Fibroblast of lung (primary cell): Measurements from ENCODE around the gene LRP1-AS. TPM values are rescaled to one million over a fixed set of nuclear protein-coding genes. Genes with fewer than 3 reads are reported as not detected.

ENCODE experiments used
- DNase-seq, 2 donors: peaks; one replicate each; pipeline versions ENCODE4 v3.0.0 to v3.0.0-alpha.2; 2010; ENCODE audit warnings: low read depth in 2 of 2
- H2AFZ ChIP-seq: 2 replicates; pipeline ENCODE4 v1.5.1; 2012; ENCODE audit warnings: low read length, control low read depth, inconsistent platforms
- H3K27ac ChIP-seq: 2 replicates; pipeline ENCODE4 v1.5.1; 2011; ENCODE audit warnings: low read length, control low read depth; ENCODE audit not compliant: insufficient read depth
- H3K27me3 ChIP-seq: 2 replicates; pipeline ENCODE4 v1.5.1; 2011; ENCODE audit warnings: mild to moderate bottlenecking, low read length; ENCODE audit not compliant: control insufficient read depth, insufficient read depth
- H3K36me3 ChIP-seq: 2 replicates; pipeline ENCODE4 v1.5.1; 2011; ENCODE audit warnings: low read length; ENCODE audit not compliant: control insufficient read depth, insufficient read depth
- H3K4me1 ChIP-seq: 2 replicates; pipeline ENCODE4 v1.5.1; 2011; ENCODE audit warnings: low read length; ENCODE audit not compliant: control insufficient read depth, insufficient read depth; ENCODE audit errors: extremely low read depth
- H3K4me2 ChIP-seq: 2 replicates; pipeline ENCODE4 v1.5.1; 2011; ENCODE audit warnings: low read length, control low read depth; ENCODE audit not compliant: insufficient read depth; ENCODE audit errors: extremely low read depth
- H3K4me3 ChIP-seq, 4 experiments: fragments of 200-600 bp in 1 of 4; sonication (generic) in 1 of 4; replicated peaks in 1 of 4; 2 replicates each; pipeline ENCODE4 v1.5.1; 2011 to 2016; ENCODE audit warnings: low read length in 4 of 4, low read depth in 3 of 4, mild to moderate bottlenecking in 3 of 4, control low read depth in 2 of 4, inconsistent platforms in 1 of 4, mixed read lengths in 1 of 4; ENCODE audit not compliant: insufficient read depth in 1 of 4; ENCODE audit errors: control extremely low read depth in 1 of 4
- H3K79me2 ChIP-seq: 2 replicates; pipeline ENCODE4 v1.5.1; 2012; ENCODE audit warnings: mild to moderate bottlenecking, low read length, inconsistent platforms; ENCODE audit not compliant: control insufficient read depth, insufficient read depth
- H3K9ac ChIP-seq: 2 replicates; pipeline ENCODE4 v1.5.1; 2011; ENCODE audit warnings: mild to moderate bottlenecking, low read length, control low read depth; ENCODE audit not compliant: insufficient read depth
- H3K9me3 ChIP-seq: 2 replicates; pipeline ENCODE4 v1.5.1; 2012; ENCODE audit warnings: low read depth, low read length; ENCODE audit not compliant: control insufficient read depth, insufficient read depth
- H4K20me1 ChIP-seq: 2 replicates; pipeline ENCODE4 v1.5.1; 2011; ENCODE audit warnings: low read length; ENCODE audit not compliant: control insufficient read depth, insufficient read depth; ENCODE audit errors: extremely low read depth
- CTCF ChIP-seq, 2 donors: IDR thresholded peaks in 1 of 2; conservative IDR thresholded peaks in 1 of 2; 1 replicate in 1 of 2; 2 replicates in 1 of 2; pipeline ENCODE4 v1.5.1; 2011 to 2012; ENCODE audit warnings: low read length in 2 of 2, control low read depth in 1 of 2, inconsistent platforms in 1 of 2, low read depth in 1 of 2, mild to moderate bottlenecking in 1 of 2
- EZH2 ChIP-seq: IDR thresholded peaks from 2 replicates; pipeline ENCODE4 v1.5.1; 2012; ENCODE audit warnings: low read length, control low read depth, mild to moderate bottlenecking; ENCODE audit errors: missing control alignments
- polyA plus RNA-seq, 2 donors: library from polyadenylated mRNA; depleted of rRNA in 1 of 2; stranded (reverse) in 1 of 2; unstranded in 1 of 2; fragments of >200 nt; gene quantifications; 2 replicates each; pipeline ENCODE4 v1.2.1, GENCODE V29; 2011 to 2012; ENCODE audit warnings: missing spikeins in 1 of 2
- total RNA-seq: library from RNA; depleted of rRNA; stranded (reverse); fragments of >200 nt; gene quantifications from 2 replicates; pipeline ENCODE4 v1.2.1, GENCODE V29; 2014

LRP1-AS gene
- total and polyA plus RNA-seq, 2 donors (not counting 1 experiment from before 2014, with no cell fraction given) = not detected

- H3K79me2 ChIP-seq = no peaks in the 10 kb centered on the region
- H4K20me1 ChIP-seq = no peaks in the 10 kb centered on the region
- H3K27me3 ChIP-seq = no peaks in the 10 kb centered on the region
Measured at GRCh38 chr12:57164966-57165625, 17.7 kb upstream of the LRP1-AS start.

DNA sequence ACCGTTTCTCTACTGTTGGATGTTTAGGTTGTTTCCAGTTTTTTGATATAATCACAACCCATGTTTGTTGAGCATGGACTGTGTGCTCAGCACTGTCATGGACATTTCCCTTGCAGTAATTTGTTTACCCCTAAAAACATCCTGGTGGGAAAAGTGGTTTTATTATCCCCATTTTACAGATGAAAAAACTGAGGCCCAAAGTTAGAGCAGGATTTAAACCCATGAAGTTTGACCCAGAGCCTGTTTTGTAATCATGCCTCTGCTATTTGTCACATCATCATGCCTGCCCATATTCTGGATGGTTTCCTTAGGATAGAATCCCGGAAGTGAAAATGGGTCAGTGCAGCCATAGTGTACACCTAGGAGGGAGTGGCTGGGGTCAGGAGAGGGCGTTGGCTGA is 17.0 kb upstream of the LRP1-AS start:
- no peak overlapping the region for H2AFZ ChIP-seq
- peaks cover 69% of the 10 kb centered on the region for H3K36me3 ChIP-seq
- no peaks in the 10 kb centered on the region for H3K27me3 ChIP-seq
- no peak for DNase-seq
- H3K79me2 ChIP-seq = no peaks in the 10 kb centered on the region
- TF ChIP-seq EZH2 (no peak), CTCF (conservative IDR thresholded peaks at IDR 0.05 in 1 of 2, IDR thresholded peaks at IDR 0.05 in 1 of 2; ENCODE audit: low read depth in 1 of 2, low read length in 2 of 2) (no peak)
- no peak overlapping the region for H3K27ac ChIP-seq
- no peak overlapping the region for H3K9ac ChIP-seq
- peaks cover 7% of the 10 kb centered on the region for H3K4me1 ChIP-seq
- H3K9me3 ChIP-seq = no peaks in the 10 kb centered on the region
- H4K20me1 ChIP-seq = no peaks in the 10 kb centered on the region
- no peak overlapping the region for H3K4me3 ChIP-seq
- no peak overlapping the region for H3K4me2 ChIP-seq

More at GRCh38 chr12:57164966-57165625, 17.7 kb upstream of the LRP1-AS start:
- peak in 1 of 2 donors; percentile 73 for DNase-seq
- H3K36me3 ChIP-seq = peaks cover 68% of the 10 kb centered on the region
- H3K27ac ChIP-seq = no peak overlapping the region
- TF ChIP-seq CTCF (conservative IDR thresholded peaks at IDR 0.05 in 1 of 2, IDR thresholded peaks at IDR 0.05 in 1 of 2; ENCODE audit: low read depth in 1 of 2, low read length in 2 of 2) (no peak), EZH2 (no peak)
- H3K4me3 ChIP-seq = no peak overlapping the region
- no peak overlapping the region for H3K9ac ChIP-seq
- H3K4me2 ChIP-seq = no peak overlapping the region
- no peak overlapping the region for H2AFZ ChIP-seq
- no peaks in the 10 kb centered on the region for H3K9me3 ChIP-seq
- H3K4me1 ChIP-seq = peaks cover 7% of the 10 kb centered on the region

DNA sequence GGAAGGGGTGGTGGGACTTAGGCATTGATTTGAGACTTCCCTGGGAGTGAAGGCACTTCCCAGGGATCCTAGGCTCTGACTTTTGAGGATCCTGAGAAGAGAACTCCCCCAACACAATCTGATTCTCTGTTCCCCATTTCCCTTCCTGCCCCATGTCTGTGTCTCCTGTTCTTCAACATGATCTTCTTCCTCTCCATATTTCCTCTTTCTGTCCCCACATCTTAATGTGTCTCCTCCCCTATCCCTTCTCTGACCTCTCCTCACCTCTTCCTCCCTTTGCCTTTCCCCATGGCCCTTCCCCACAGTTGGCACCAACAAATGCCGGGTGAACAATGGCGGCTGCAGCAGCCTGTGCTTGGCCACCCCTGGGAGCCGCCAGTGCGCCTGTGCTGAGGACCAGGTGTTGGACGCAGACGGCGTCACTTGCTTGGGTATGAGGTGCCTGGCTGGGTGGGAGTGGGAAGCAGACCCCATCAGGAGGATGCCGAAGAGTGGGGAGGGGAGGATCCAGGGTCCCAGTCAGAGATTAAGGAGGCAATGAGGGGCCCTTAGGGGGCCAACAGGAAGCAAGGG is 15.2 kb upstream of the LRP1-AS start:
- Histone ChIP-seq H3K4me1 (peaks cover 7% of the 10 kb centered on the region), H3K36me3 (peaks cover 69% of the 10 kb centered on the region), H4K20me1 (no peaks in the 10 kb centered on the region), H3K27me3 (no peaks in the 10 kb centered on the region), H3K9me3 (no peaks in the 10 kb centered on the region), H2AFZ (no peak overlapping the region), H3K4me2 (no peak overlapping the region), H3K27ac (no peak overlapping the region), H3K79me2 (peaks cover 3% of the 10 kb centered on the region), H3K4me3 (no peak overlapping the region), H3K9ac (no peak overlapping the region)
- TF ChIP-seq CTCF (conservative IDR thresholded peaks at IDR 0.05 in 1 of 2, IDR thresholded peaks at IDR 0.05 in 1 of 2; ENCODE audit: low read depth in 1 of 2, low read length in 2 of 2) (no peak), EZH2 (no peak)
- DNase-seq = no peak
